Activated T-cell treated with anti-CD3 and anti-CD28 coated beads, Interleukin-2, amount 50 U/mL, for 48 hours (primary cell): ENCODE results near the gene FGF1.
"Not testable (repeated sequence)": the region's sequence is repeated elsewhere in the genome, so short reads cannot be mapped to it uniquely, and the experiment has no call there.

ENCODE experiments used
- DNase-seq, 2 experiments: peaks; one replicate each; pipeline ENCODE4 v3.0.0-alpha.2; 2020

FGF1 gene

DNA sequence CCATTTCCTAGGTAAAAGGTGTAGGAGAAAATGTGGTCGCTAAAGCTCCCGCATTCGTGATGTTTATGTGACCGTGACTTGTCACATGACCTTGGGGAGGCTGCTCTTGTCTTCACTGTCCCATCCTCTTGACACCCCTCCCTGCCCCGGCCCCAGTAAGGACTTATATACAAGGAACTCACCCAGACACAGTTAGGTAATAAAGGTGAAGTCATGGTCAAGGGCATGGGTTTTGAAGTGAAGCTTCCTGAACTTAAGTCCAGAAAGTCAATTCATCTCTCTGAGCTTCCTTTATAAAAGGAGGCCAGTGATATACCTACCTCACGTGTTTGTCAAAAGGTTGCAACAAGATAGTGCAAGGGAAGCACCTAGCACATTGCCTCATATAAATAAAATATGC is 17.6 kb downstream of the FGF1 start:
- DNase-seq: no peak

- DNase-seq: no peak
Measured at GRCh38 chr5:142667831-142668230, 18.1 kb downstream of the FGF1 start.

DNA sequence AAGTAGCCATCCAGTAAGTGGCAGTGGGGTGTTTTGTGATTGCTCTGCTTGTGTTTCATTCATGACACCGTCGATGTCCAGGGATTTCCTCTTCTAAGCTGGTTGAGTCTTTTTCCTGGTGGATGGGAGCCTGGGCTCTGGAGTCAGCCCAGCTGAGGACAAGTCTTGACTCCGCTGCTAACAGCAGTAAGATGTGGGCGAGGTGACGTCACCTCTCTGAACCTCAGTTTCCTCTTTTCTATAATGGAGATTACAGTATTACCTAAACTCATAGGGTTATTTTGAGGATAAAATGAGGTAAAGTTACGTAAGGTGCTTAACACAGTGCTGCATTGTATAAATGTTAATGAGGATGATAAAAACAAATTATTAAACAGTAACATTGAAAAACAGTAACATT is 21.3 kb downstream of the FGF1 start:
- DNase-seq: no peak

- DNase-seq: no peak
Measured at GRCh38 chr5:142664067-142664466, 21.8 kb downstream of the FGF1 start.

DNA sequence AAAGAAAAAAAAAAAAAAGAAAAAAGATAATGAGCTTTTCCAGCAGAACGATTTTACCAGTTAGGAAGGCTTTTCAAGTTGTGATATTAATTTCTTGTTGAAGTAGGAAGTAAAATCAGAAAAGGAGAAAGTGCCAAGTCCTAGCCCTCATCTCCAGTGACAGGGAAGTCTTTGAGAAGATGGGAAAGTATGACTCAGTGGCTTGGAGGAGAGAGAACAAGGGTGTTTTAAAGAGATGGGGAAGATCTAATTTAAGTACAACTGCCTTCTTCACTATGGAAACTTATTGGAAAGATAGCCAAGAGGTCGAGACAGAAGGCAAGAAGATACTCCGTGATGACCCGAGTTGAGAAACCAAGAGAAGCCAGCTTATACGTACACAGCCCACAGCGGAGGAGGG is 22.6 kb downstream of the FGF1 start:
- no peak for DNase-seq

- DNase-seq: no peak
Measured at GRCh38 chr5:142661957-142662356, 23.9 kb downstream of the FGF1 start.

DNA sequence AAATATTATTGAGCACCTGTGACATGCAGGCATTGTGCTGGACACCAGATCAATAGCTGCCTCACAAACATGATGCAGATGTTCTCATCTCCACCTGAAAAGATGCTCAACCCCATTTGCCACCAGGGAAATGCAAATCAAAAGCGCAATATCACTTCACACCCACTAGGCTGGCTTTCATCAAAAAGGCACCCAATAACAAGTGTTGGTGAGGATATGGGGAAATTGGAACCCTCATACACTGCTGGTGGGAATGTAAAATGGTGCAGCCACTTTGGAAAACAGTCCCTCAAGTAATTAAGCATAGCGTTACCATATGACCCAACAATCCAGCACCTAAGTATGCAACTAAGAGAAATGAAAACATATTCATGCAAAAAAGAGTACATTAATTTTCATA is 24.7 kb downstream of the FGF1 start:
- no peak for DNase-seq

DNA sequence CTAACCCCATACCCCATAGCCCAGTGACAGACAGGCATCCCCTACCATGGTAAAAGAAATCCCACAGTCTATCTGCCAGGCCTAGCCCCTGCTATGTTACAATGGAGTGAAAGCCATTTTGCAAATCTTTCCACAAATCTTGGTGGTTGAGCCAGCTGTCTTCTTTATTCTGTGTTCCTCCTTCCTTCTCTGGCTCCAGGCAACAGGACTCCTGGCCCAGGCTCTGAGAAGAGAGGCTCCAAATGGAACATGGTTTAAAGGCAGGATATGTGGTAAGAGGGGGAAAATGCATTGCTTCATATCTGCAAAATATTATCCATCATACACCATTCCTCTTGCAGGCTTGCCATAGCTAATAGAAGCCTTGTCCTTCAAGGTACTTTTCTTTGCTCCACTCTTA is 25.2 kb downstream of the FGF1 start:
- no peak for DNase-seq

DNA sequence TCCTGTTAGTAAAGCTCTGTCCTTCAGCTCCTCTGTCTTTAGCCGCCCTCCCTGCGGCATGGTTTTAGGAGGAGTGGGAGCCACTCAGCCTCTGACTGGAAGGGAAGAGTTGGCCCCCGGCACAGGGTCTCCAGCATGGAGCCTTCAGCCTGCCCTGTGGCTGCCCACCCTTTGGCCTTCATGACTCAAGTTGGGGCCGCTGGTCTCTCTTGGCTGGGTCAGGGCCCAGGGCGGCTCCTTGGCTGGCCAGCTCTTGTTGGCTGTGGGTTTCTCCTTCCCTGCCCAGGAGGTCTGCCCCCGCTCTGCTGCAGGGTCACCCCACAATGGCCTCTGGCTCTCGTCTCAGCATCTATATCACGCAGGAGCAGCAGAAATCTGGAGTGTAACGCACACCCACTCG is 25.7 kb downstream of the FGF1 start:
- DNase-seq: no peak

- no peak for DNase-seq
Measured at GRCh38 chr5:142659405-142659804, 26.5 kb downstream of the FGF1 start.

DNA sequence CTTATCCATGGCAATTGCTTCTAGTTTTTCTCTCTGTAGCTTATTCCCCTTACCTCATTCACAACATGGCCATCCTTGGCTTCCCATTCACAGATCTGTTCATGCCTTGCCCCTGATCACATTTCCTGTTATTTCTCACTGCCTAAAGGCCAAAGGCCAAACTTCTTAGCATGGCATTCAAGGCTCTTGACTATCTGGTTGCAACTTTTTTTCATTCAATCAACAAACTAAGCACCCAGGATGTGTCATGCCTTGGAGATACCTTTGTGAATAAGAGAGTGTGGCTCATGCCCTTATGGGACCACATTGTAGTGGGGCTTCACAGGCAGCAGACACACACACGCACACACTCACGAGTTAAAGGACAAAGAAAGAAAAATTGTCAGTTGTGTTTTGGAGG is 27.6 kb downstream of the FGF1 start:
- no peak for DNase-seq

- DNase-seq: no peak
Measured at GRCh38 chr5:142657446-142657845, 28.4 kb downstream of the FGF1 start.

DNA sequence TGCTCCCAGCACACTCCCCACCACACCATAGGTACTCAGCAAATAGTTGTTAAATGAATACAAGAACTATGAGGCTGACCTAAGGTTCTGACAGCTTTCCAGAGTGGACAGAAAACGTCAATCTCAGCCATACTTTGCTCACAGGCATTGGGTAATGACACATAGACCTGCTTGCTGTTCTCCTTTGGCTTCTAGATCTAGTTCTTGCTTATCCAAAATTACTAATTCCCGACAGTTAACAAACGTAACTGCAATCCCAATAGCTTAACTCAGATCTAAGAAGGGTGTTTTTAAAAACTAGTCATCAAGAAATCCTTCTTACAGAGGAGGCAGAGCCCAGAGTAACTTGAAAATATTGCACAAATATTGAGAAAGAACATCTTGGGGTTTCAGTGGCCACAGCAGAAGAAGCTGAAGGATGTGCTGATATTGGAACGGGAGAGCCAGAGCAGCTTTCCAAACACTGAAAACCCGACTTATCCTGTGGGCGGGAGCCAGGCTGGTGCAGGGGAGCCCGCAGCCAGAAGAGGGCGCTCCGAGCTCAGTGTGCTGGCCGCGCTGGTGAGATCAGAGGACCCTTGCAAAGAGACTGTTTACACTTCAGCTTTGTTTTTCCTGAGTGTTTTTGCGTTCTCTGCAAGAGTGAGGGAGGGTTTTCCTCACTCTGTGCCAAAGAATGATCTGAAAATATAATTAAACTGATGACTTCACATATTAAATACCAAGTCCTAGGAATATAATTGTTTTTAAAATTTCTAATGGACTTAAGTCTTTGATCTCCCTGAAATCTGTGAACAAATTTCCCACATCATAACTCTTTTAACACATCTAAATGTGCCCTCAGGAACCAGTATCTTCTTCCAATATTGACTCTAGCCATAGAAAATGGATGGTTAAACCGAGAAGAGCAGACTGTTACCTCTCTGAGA is 30.3 kb downstream of the FGF1 start:
- DNase-seq: peak; percentile 80 to 85

- DNase-seq: no peak
Measured at GRCh38 chr5:142654578-142655058, 31.3 kb downstream of the FGF1 start.

- no peak for DNase-seq
Measured at GRCh38 chr5:142653321-142653720, 32.6 kb downstream of the FGF1 start.

GRCh38 chr5:142652563-142652962 is 33.3 kb downstream of the FGF1 start:
- DNase-seq: no peak

- no peak for DNase-seq
Measured at GRCh38 chr5:142650881-142651280, 35.0 kb downstream of the FGF1 start.

DNA sequence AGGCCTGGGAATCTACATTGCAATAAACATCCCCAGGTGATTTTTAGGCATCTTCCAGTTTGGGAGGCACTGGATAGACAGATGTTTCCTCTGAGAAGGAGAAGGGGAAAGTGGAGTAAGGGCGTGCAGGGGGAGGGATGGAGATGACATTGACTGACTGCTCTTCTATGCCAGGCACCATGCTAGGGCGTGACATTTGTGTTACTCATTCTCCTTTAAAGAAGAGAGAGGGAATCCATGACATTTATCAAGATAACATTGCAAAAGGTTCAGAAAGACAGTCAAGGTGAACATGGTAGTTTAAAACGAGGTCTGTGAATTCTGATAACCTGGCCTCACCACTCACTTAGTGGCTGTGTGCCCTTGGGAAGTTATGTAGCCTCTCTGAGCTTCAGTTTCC is 35.8 kb downstream of the FGF1 start:
- no peak for DNase-seq

GRCh38 chr5:142648108-142648507 is 37.8 kb downstream of the FGF1 start:
- not testable (repeated sequence) for DNase-seq

GRCh38 chr5:142645456-142645855 is 40.4 kb downstream of the FGF1 start:
- DNase-seq: no peak

- DNase-seq: no peak
Measured at GRCh38 chr5:142644640-142645361, 41.1 kb downstream of the FGF1 start.

GRCh38 chr5:142644127-142644526 is 41.8 kb downstream of the FGF1 start:
- no peak for DNase-seq

DNA sequence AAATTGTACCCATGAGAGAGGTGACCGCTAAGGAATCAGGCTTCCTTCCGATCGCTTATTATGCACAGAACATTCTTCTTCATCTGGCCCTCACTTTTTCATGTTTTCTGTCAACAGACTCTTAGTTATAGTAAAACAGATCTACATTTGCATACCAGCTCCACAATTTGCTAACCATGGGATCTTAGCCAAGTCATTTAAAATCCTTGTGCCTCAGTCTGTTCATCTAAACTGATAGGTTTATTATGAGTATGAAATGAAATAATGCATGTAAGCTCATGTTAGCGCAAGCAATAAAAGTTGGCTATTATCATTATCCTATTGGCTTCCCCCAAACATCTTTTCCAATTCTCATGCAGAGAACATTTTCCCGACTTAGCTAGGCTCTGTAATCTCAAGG is 42.3 kb downstream of the FGF1 start:
- DNase-seq: no peak

DNA sequence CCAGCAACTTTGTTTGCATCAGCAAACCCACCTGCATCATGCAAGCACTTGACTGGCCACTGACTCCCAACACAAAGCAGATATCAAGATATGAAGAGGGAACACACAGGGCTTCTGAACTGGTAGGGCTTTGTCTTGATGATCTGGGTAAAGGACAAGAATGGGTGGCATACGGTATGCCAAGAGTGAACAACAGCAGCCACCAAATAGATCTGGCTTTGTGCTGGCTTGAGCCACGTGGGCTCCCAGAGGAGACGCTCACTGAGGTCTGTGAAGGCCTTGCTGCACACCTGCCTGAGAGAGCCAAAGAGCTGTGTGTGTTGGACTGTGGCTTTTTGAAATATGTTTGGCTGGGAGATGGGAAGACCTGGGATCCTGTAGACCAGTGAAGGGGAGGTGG is 43.5 kb downstream of the FGF1 start:
- no peak for DNase-seq
